Ovary (tissue), 9 donors: ENCODE data around the gene DISP2. TPM values are rescaled to one million over a fixed set of nuclear protein-coding genes. Genes with fewer than 3 reads are reported as not detected.

Experiments
- DNase-seq, 5 donors: peaks; one replicate each; pipeline ENCODE4 v3.0.0-alpha.2; 2019 to 2020
- H3K27ac ChIP-seq, 2 donors: fragments of 200-600 bp; one replicate each; pipeline versions ENCODE4 v1.5.1 to v1.8.0; 2019 to 2022
- H3K27me3 ChIP-seq: fragments of 200-600 bp; one replicate; pipeline ENCODE4 v1.8.0; 2022
- H3K36me3 ChIP-seq: fragments of 200-600 bp; sonication (generic); one replicate; pipeline ENCODE4 v1.5.1; 2019
- H3K4me1 ChIP-seq: one replicate; pipeline ENCODE4 v1.8.1; 2013; ENCODE audit warnings: mild to moderate bottlenecking, moderate library complexity; ENCODE audit not compliant: insufficient read depth
- H3K4me3 ChIP-seq: fragments of 200-600 bp; sonication (generic); one replicate; pipeline ENCODE4 v1.5.1; 2017
- H3K9me3 ChIP-seq, 2 donors: fragments of 200-600 bp in 1 of 2; sonication (generic) in 1 of 2; one replicate each; pipeline versions ENCODE4 v1.5.1 to v1.8.1; 2013 to 2019; ENCODE audit warnings: mild to moderate bottlenecking in 1 of 2, moderate library complexity in 1 of 2
- EP300 ChIP-seq: sonication (generic); formaldehyde crosslinking; IDR thresholded peaks from one replicate; pipeline ENCODE4 v1.6.1; 2017; ENCODE audit warnings: antibody characterized with exemption
- POLR2A ChIP-seq: fragments of 450-650 bp; IDR thresholded peaks from one replicate; pipeline ENCODE4 v1.6.1; 2017; ENCODE audit warnings: antibody characterized with exemption, mild to moderate bottlenecking, moderate library complexity
- WGBS, 3 donors: extraction: QIAGEN DNeasy Blood & Tissue Kit in 1 of 3; methylation state at CpG; one replicate each; pipeline versions ENCODE4 v1.1.5 to v1.1.7; 2013 to 2017; 5-methylcytosine and 5-hydroxymethylcytosine counted together
- intact Hi-C, 4 donors: fragments of 100-400 bp; cut with DNase I; formaldehyde crosslinking; loops; one replicate each; pipeline versions ENCODE4 v1.11.0 to v1.15.1; 2022 to 2023
- polyA plus RNA-seq, 2 donors: library from polyadenylated mRNA; stranded (reverse); fragments of 200-250 nt in 1 of 2; fragments of 350-450 nt in 1 of 2; fragmentation: Illumina TruSeq in 1 of 2; extraction: RNeasy Lipid Tissue Mini Kit (QIAGEN cat#74804) in 1 of 2; gene quantifications; one replicate each; pipeline ENCODE4 v1.2.3, GENCODE V29; 2013 to 2014
- total RNA-seq, 7 donors: library from RNA; depleted of rRNA in 2 of 7; stranded (reverse); fragments of >200 nt in 2 of 7; fragmentation: NEBNext Ultra II Directional in 3 of 7; extraction: Animal tissue kit (Norgen Biotek cat#: 25700) in 3 of 7; gene quantifications; one replicate each; pipeline versions ENCODE4 v1.1.0 to v1.2.4, GENCODE V29; 2016 to 2023
- TF ChIP-seq, protein P1 (sequence below), 3 donors: fragments of 450-650 bp in 2 of 3; fragments of 200-600 bp in 1 of 3; IDR thresholded peaks; one replicate each; pipeline versions ENCODE4 v1.5.1 to v1.8.0; 2016 to 2022; ENCODE audit warnings: antibody characterized with exemption in 3 of 3, mild to moderate bottlenecking in 1 of 3
- donor health status: DM: no; HTN: no; CAD: no; lungs with moderate emphysema.
- donor health status: DM: no; HTN: no; CAD: no.
- donor health status: Bipolar disorder and iron deficiency.
- donor health status: DM: yes; HTN: yes; CAD: no.
- donor health status: DM: no; HTN: no; CAD: no.
- donor health status: DM: yes; HTN: yes; CAD: no.

The DISP2 gene
- total and polyA plus RNA-seq, 9 donors: 0.48 to 12.9 (median 1.9) TPM; not detected in 2

DNA sequence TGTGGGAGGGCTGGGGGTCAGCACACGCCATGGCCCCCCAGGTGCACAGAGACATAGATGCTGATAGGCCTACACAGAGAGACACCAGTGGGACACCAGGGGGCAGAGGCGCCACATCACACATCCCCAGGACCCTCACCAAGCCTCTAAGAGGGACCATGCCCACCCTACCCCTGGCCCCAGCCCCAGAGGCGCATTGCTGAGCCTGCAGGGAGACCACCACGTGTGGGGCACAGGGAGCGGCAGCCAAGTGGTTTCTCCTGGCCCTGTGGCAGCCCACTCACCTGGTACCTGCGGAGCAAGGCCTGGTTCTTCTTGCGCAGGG is 18.4 kb upstream of the DISP2 start:
- peak in 2 of 5 donors; percentile 31 to 49 for DNase-seq
- Histone ChIP-seq H3K27me3 (no peaks in the 10 kb centered on the region), H3K4me1 (peaks cover 27% of the 10 kb centered on the region), H3K36me3 (no peaks in the 10 kb centered on the region), H3K4me3 (peak overlapping the region; percentile 26), H3K27ac (peak overlapping the region; percentile 57 to 84), H3K9me3 (no peaks in the 10 kb centered on the region)
- 85 to 88% (median 88%) methylated on average over 7 of the region's 7 CpGs for WGBS, 3 donors
- TF ChIP-seq, protein P1, sequence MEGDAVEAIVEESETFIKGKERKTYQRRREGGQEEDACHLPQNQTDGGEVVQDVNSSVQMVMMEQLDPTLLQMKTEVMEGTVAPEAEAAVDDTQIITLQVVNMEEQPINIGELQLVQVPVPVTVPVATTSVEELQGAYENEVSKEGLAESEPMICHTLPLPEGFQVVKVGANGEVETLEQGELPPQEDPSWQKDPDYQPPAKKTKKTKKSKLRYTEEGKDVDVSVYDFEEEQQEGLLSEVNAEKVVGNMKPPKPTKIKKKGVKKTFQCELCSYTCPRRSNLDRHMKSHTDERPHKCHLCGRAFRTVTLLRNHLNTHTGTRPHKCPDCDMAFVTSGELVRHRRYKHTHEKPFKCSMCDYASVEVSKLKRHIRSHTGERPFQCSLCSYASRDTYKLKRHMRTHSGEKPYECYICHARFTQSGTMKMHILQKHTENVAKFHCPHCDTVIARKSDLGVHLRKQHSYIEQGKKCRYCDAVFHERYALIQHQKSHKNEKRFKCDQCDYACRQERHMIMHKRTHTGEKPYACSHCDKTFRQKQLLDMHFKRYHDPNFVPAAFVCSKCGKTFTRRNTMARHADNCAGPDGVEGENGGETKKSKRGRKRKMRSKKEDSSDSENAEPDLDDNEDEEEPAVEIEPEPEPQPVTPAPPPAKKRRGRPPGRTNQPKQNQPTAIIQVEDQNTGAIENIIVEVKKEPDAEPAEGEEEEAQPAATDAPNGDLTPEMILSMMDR (IDR thresholded peaks at IDR 0.05): no peak
- TF ChIP-seq EP300 (no peak), POLR2A (no peak)
- intact Hi-C loops: no loop called here

DNA sequence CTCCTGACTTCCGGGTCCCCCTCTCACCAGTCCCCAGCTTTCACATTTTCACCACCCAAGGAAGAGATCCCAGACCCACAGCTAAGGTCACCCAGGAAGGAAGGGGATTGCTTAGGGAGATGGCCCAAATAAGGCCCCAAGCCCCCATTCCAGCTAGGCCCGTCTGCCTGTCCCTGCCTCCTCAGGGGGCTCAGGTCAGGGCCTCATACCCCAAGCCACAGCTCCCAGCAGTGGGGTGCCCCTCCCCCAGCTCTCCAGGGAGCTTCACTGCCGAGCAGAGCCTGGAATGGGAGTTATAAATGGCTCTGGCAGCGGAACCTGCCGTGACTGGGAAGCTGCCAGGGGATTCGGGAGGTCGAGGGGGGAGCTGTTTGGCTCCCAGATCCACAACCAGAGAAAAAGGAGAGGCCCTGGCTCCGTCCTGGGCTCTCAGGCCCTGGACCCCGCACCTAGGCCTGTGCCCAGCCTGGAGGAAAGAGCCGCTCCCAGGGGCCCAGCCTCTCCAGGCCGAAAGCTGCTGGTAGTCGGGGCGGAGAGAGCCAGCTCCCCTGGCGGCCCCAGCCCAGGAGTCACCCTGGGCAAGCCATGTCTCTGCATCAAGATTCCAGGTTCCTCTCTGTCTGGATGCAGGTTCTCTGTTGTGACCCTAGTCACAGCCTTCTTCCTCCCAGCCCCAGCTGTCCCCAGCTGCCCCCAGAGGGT is 17.8 kb upstream of the DISP2 start:
- peak; percentile 83 to 92 (median 87) for DNase-seq
- 17 to 23% (median 20%) methylated on average over 14 of the region's 14 CpGs for WGBS, 3 donors
- intact Hi-C loops: loop anchor here in 1 of 4 donors (10.0 kb wide), 1 partner anchor 235 kb away; the partner anchor contains the start of gene BMF
- no peaks in the 10 kb centered on the region for H3K27me3 ChIP-seq
- no peak for TF ChIP-seq POLR2A
- TF ChIP-seq, protein P1 (IDR thresholded peaks at IDR 0.05): no peak
- no peak for TF ChIP-seq EP300
- H3K9me3 ChIP-seq: no peaks in the 10 kb centered on the region
- H3K4me3 ChIP-seq: peak overlapping the region; percentile 26
- peaks cover 27% of the 10 kb centered on the region for H3K4me1 ChIP-seq
- no peaks in the 10 kb centered on the region for H3K36me3 ChIP-seq
- H3K27ac ChIP-seq: peak overlapping the region; percentile 57 to 84

DNA sequence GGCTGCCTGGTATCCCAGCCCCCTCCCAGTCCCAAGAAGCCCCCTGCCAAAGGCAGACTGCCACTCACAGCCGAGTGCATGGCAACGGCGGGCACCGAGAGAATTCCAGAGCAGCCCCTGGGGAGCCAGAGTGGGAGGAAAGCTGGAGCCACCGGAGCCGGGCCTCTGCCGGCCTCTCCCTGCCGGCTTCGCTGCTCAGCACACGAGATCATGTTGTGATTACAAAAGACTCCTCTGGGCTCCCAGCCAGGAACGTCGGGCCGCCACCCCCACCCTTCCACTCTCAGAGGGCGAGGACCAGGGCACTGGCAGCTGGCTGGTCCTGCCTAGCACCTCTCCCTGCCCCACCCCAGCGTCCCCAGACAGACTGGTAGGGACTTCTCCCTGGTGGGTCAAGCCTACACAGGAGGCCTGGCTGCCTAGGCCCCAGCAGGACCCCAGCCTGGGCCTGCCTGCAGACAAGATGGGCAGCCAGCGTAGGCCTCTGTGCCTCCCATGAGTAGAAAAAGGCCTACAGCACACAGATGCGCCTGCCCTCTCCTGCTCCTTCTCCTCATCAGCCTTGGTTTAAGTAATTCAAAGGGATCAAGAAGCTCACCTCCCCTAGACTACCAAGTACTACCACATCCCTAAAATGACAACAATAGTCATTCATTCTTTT is 17.1 kb upstream of the DISP2 start, which contains the start of gene CCDC9B:
CCDC9B (minus strand) TSS at position 200 of the 661 bp plus-strand sequence; CDS start at position 80, 120 bp downstream.
- Histone ChIP-seq H3K36me3 (no peaks in the 10 kb centered on the region), H3K4me3 (peak within 1 kb of the TSS; percentile 26), H3K9me3 (no peaks in the 10 kb centered on the region), H3K4me1 (peaks cover 27% of the 10 kb centered on the region), H3K27me3 (no peaks in the 10 kb centered on the region), H3K27ac (peak within 1 kb of the TSS; percentile 57 to 84)
- intact Hi-C loops: loop anchor here in 1 of 4 donors (10.0 kb wide), 1 partner anchor 236 kb away; the partner anchor contains the start of gene BMF
- WGBS, 3 donors: 15 to 18% (median 17%) methylated on average over 12 to 17 of the region's 17 CpGs
- TF ChIP-seq, protein P1 (IDR thresholded peaks at IDR 0.05): no peak
- TF ChIP-seq EP300 (no peak), POLR2A (no peak)
- DNase-seq: peak; percentile 85 to 92 (median 87)

DNA sequence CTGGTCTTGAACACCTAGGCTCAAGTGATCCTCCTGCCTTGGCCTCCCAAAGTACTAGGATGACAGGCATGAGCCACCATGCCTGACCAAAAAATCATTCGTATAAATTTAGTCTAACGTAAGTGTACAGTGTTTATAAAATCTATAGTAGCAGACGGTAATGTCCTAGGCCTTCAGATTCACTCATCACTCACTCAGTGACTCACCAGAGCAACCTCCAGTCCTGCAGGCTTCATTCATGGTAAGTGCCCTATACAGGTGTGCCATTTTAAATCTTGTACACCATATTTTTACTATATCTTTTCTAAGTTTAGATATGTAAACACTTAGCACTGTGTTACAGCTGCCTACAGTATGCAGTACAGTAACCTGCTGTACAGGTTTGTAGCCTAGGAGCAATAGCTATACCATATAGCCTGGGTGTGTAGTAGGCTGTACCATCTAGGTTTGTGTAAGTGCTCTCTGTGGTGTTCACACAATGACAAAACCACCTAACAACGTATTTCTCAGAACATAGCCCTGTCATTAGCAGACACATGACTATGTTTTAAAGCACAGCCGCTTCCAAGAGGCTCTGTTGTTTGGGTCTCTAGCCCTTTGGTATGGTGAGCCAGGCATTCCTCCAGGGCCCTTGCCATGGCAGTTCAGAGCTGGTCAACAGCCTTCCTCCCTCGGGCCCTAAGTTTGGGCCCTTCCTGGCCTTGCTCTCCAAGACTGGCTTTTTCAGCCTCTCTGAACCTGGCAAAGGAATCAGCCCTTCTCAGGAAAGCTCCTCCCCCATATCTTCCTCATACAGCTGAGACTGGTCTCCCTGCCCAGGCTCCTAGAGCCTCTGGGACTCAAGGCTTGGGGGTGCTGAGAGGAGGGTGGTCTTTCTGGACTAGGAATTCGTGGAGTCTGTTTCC is 15.4 kb upstream of the DISP2 start:
- Histone ChIP-seq H3K27ac (peak overlapping the region in 1 of 2 donors; percentile 13), H3K4me3 (no peak overlapping the region), H3K27me3 (no peaks in the 10 kb centered on the region), H3K4me1 (peaks cover 24% of the 10 kb centered on the region), H3K9me3 (no peaks in the 10 kb centered on the region), H3K36me3 (no peaks in the 10 kb centered on the region)
- intact Hi-C loops: loop anchor here in 1 of 4 donors (10.0 kb wide), 1 partner anchor 238 kb away; the partner anchor contains the start of gene BMF
- 55 to 72% (median 62%) methylated on average over 7 of the region's 7 CpGs for WGBS, 3 donors
- TF ChIP-seq, protein P1 (IDR thresholded peaks at IDR 0.05): no peak
- TF ChIP-seq EP300: no peak
- DNase-seq: no peak
